ENCODE data around the gene OR5M10. TPM values are rescaled to one million over a fixed set of nuclear protein-coding genes. Genes with fewer than 3 reads are reported as not detected.
A peak's percentile ranks its signal among the peaks of the same experiment; 100 is the strongest.
"Not testable (repeated sequence)": the region's sequence is repeated elsewhere in the genome, so short reads cannot be mapped to it uniquely, and the experiment has no call there.

OR5M10 gene
- total RNA-seq = not detected
- polyA plus RNA-seq = not detected
- long read RNA-seq, donor 1 = 0 reads
- long read RNA-seq, donor 2 = 0 reads
- long read RNA-seq, donor 3 = 0 reads
- long read RNA-seq, donor 4 = 0 reads
- long read RNA-seq, donor 5 = 0 reads

DNA sequence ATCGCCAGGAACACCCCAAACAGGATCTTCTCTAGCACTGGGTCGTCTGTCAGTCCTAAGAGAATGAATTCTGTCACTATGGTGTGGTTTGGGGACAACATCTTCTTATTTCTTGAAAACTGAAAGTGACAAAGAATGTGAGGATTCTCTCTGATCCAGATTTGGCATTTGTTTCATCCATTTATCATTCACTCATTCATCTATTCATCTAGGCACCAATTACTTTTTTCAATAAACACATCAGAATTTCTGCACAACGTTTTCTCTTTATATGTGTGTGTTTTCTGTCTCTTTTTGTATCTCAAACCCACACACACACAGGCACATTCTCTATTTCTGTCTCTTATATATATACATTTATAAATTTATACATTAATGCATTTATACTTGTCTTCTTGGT, at the start of gene OR5M10:
TSS of gene OR5M10 (minus strand) at position 101 of the 400 bp plus-strand sequence. CDS start at position 101, 0 bp downstream.
- peaks cover 0 to 2% (median 0%) of the 10 kb centered on the region in 4 donors for H3K9me3 ChIP-seq (ENCODE audit: control insufficient read depth in 4 of 4, insufficient read depth in 3 of 4, low read length in 3 of 4)
- TF ChIP-seq, protein P1, sequence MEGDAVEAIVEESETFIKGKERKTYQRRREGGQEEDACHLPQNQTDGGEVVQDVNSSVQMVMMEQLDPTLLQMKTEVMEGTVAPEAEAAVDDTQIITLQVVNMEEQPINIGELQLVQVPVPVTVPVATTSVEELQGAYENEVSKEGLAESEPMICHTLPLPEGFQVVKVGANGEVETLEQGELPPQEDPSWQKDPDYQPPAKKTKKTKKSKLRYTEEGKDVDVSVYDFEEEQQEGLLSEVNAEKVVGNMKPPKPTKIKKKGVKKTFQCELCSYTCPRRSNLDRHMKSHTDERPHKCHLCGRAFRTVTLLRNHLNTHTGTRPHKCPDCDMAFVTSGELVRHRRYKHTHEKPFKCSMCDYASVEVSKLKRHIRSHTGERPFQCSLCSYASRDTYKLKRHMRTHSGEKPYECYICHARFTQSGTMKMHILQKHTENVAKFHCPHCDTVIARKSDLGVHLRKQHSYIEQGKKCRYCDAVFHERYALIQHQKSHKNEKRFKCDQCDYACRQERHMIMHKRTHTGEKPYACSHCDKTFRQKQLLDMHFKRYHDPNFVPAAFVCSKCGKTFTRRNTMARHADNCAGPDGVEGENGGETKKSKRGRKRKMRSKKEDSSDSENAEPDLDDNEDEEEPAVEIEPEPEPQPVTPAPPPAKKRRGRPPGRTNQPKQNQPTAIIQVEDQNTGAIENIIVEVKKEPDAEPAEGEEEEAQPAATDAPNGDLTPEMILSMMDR (IDR thresholded peaks at IDR 0.05; ENCODE audit: control extremely low read depth, extremely low read depth) = no peak
- WGBS, 2 donors = 52 to 63% methylated on average over 3 of the region's 3 CpGs

DNA sequence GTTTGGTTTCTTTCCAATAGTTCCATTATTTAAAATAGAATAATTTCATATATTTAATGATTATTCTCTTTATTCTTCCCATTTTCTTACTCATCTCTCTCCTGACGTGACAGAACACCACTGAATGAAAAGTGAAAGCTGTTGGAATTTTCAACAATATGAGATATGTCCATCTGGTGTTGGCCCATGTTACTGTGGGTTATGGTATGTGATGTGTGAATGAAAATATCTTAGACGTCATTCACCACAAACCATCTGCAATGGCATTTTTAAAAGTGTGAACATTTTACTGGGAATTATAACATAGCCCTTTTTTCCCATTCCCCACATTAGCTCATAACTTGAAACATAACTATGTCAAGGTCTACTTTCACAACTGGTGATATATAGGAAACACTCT, 48.4 kb upstream of the OR5M10 start:
- no peaks in the 10 kb centered on the region for H3K27me3 ChIP-seq (ENCODE audit: control insufficient read depth in 3 of 3, insufficient read depth in 3 of 3, low read length in 2 of 3)
- no peak overlapping the region for H3K9ac ChIP-seq (ENCODE audit: insufficient read depth in 1 of 2, low read length in 2 of 2)
- ATAC-seq (ENCODE audit: insufficient read depth, low FRiP score) = no peak
- H3K36me3 ChIP-seq (ENCODE audit: control insufficient read depth in 4 of 4, insufficient read depth in 4 of 4, low read length in 4 of 4) = no peaks in the 10 kb centered on the region
- WGBS, 2 donors = 46 to 61% methylated on average over 2 of the region's 2 CpGs
- no peak for DNase-seq
- no peaks in the 10 kb centered on the region for H3K9me3 ChIP-seq (ENCODE audit: control insufficient read depth in 4 of 4, insufficient read depth in 3 of 4, low read length in 3 of 4)
- no peak overlapping the region for H3K27ac ChIP-seq (ENCODE audit: low read depth in 1 of 2, low read length in 1 of 2)
- no peak overlapping the region for H3K4me3 ChIP-seq
- no peaks in the 10 kb centered on the region for H3K4me1 ChIP-seq (ENCODE audit: control insufficient read depth in 5 of 5, insufficient read depth in 5 of 5, low read length in 5 of 5)
- TF ChIP-seq, protein P1 (IDR thresholded peaks at IDR 0.05; ENCODE audit: control extremely low read depth, extremely low read depth) = no peak

More for the DNA sequence above, at the start of gene OR5M10:
- no peaks in the 10 kb centered on the region for H3K4me1 ChIP-seq (ENCODE audit: control insufficient read depth in 5 of 5, insufficient read depth in 5 of 5, low read length in 5 of 5)
- no peak within 1 kb of the TSS for H3K4me3 ChIP-seq
- no peaks in the 10 kb centered on the region for H3K36me3 ChIP-seq (ENCODE audit: control insufficient read depth in 4 of 4, insufficient read depth in 4 of 4, low read length in 4 of 4)
- no peak within 1 kb of the TSS for H3K9ac ChIP-seq (ENCODE audit: insufficient read depth in 1 of 2, low read length in 2 of 2)
- no peak within 1 kb of the TSS for H3K27ac ChIP-seq (ENCODE audit: low read depth in 1 of 2, low read length in 1 of 2)
- no peaks in the 10 kb centered on the region for H3K27me3 ChIP-seq (ENCODE audit: control insufficient read depth in 3 of 3, insufficient read depth in 3 of 3, low read length in 2 of 3)
- ATAC-seq (ENCODE audit: insufficient read depth, low FRiP score) = no peak
- DNase-seq = no peak

DNA sequence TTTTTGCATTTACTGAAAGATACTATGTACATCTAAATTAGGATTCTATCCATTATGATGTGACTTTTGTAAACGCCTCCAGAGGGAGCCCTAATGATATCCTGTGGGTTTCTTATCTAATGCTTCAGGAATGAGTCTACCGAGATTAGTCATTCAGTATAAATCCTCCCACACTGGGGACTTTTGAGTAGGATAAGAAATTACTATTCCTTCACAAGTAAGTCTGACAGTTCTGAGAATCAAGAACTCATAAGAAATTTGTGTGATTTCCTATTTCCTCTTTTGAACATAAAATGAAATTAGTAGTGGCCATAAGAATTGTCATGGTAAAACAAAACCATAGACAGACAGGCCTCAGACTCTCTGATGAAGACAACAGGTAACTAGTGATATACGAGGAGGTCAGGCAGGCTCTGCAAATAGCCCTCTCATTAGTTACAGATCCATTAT, 47.2 kb upstream of the OR5M10 start:
- Histone ChIP-seq H3K9ac (ENCODE audit: insufficient read depth in 1 of 2, low read length in 2 of 2) (no peak overlapping the region), H3K27ac (ENCODE audit: low read depth in 1 of 2, low read length in 1 of 2) (no peak overlapping the region), H3K36me3 (ENCODE audit: control insufficient read depth in 4 of 4, insufficient read depth in 4 of 4, low read length in 4 of 4) (no peaks in the 10 kb centered on the region), H3K4me1 (ENCODE audit: control insufficient read depth in 5 of 5, insufficient read depth in 5 of 5, low read length in 5 of 5) (no peaks in the 10 kb centered on the region), H3K27me3 (ENCODE audit: control insufficient read depth in 3 of 3, insufficient read depth in 3 of 3, low read length in 2 of 3) (no peaks in the 10 kb centered on the region), H3K9me3 (ENCODE audit: control insufficient read depth in 4 of 4, insufficient read depth in 3 of 4, low read length in 3 of 4) (no peaks in the 10 kb centered on the region), H3K4me3 (no peak overlapping the region)
- DNase-seq (peak in 2 of 3 donors; percentile 30 to 42), ATAC-seq (ENCODE audit: insufficient read depth, low FRiP score) (peak; percentile 77)
- TF ChIP-seq, protein P1 (IDR thresholded peaks at IDR 0.05; ENCODE audit: control extremely low read depth, extremely low read depth) = no peak
- 7 to 8% methylated on average over 3 of the region's 3 CpGs for WGBS, 2 donors

DNA sequence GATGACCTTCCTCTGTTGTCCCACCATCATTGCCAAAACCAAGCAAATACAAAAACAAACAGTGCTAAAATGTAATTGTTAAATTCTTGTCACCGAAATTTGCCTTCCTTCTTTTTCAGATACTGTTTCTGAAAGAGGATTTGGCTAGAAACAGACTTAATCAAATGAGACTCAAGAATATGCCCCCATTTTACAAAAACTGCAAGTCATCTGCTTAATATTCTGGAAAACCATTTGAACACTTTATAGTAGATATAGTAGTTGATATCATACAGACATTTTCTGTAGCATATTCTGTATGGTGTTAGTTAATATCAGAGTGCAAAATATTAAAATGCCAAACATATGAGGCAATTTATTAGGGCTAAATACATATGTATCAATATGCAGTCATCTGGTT, 33.7 kb upstream of the OR5M10 start:
- DNase-seq (no peak), ATAC-seq (ENCODE audit: insufficient read depth, low FRiP score) (no peak)
- TF ChIP-seq, protein P1 (IDR thresholded peaks at IDR 0.05; ENCODE audit: control extremely low read depth, extremely low read depth) = no peak
- H3K27me3 ChIP-seq (ENCODE audit: control insufficient read depth in 3 of 3, insufficient read depth in 3 of 3, low read length in 2 of 3) = no peaks in the 10 kb centered on the region
- H3K9ac ChIP-seq (ENCODE audit: insufficient read depth in 1 of 2, low read length in 2 of 2) = no peak overlapping the region
- H3K9me3 ChIP-seq (ENCODE audit: control insufficient read depth in 4 of 4, insufficient read depth in 3 of 4, low read length in 3 of 4) = no peaks in the 10 kb centered on the region
- 78 to 83% methylated on average over 1 of the region's 1 CpG for WGBS, 2 donors
- H3K27ac ChIP-seq (ENCODE audit: low read depth in 1 of 2, low read length in 1 of 2) = no peak overlapping the region
- no peaks in the 10 kb centered on the region for H3K36me3 ChIP-seq (ENCODE audit: control insufficient read depth in 4 of 4, insufficient read depth in 4 of 4, low read length in 4 of 4)
- no peaks in the 10 kb centered on the region for H3K4me1 ChIP-seq (ENCODE audit: control insufficient read depth in 5 of 5, insufficient read depth in 5 of 5, low read length in 5 of 5)
- H3K4me3 ChIP-seq = no peak overlapping the region

DNA sequence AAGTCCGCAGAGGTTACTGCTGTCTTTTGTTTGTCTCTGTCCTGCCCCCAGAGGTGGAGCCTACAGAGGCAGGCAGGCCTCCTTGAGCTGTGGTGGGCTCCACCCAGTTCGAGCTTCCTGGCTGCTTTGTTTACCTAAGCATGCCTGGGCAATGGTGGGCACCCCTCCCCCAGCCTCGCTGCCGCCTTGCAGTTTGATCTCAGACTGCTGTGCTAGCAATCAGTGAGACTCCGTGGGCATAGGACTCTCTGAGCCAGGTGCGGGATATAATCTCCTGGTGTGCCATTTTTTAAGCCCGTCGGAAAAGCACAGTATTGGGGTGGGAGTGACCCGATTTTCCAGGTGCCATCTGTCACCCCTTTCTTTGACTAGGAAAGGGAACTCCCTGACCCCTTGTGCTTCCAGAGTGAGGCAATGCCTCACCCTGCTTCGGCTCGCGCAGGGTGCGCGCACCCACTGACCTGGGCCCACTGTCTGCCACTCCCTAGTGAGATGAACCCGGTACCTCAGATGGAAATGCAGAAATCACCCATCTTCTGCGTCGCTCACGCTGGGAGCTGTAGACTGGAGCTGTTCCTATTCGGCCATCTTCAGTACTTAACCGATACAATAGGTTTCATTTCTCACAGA, 14.7 kb upstream of the OR5M10 start:
- H3K36me3 ChIP-seq (ENCODE audit: control insufficient read depth in 4 of 4, insufficient read depth in 4 of 4, low read length in 4 of 4); H3K4me3 ChIP-seq; H3K9ac ChIP-seq (ENCODE audit: insufficient read depth in 1 of 2, low read length in 2 of 2); H3K4me1 ChIP-seq (ENCODE audit: control insufficient read depth in 5 of 5, insufficient read depth in 5 of 5, low read length in 5 of 5); DNase-seq; H3K27me3 ChIP-seq (ENCODE audit: control insufficient read depth in 3 of 3, insufficient read depth in 3 of 3, low read length in 2 of 3); H3K9me3 ChIP-seq (ENCODE audit: control insufficient read depth in 4 of 4, insufficient read depth in 3 of 4, low read length in 3 of 4); H3K27ac ChIP-seq (ENCODE audit: low read depth in 1 of 2, low read length in 1 of 2); ATAC-seq (ENCODE audit: insufficient read depth, low FRiP score): not testable (repeated sequence)
- 93 to 97% methylated on average over 20 of the region's 20 CpGs for WGBS, 2 donors

Measured in lung (tissue), 16 donors.